ENCODE measurements around the gene EID2. TPM values are rescaled to one million over a fixed set of nuclear protein-coding genes. Genes with fewer than 3 reads are reported as not detected.

Gene EID2
- total RNA-seq, 1 experiment from 2014 or later = 14.6 TPM

DNA sequence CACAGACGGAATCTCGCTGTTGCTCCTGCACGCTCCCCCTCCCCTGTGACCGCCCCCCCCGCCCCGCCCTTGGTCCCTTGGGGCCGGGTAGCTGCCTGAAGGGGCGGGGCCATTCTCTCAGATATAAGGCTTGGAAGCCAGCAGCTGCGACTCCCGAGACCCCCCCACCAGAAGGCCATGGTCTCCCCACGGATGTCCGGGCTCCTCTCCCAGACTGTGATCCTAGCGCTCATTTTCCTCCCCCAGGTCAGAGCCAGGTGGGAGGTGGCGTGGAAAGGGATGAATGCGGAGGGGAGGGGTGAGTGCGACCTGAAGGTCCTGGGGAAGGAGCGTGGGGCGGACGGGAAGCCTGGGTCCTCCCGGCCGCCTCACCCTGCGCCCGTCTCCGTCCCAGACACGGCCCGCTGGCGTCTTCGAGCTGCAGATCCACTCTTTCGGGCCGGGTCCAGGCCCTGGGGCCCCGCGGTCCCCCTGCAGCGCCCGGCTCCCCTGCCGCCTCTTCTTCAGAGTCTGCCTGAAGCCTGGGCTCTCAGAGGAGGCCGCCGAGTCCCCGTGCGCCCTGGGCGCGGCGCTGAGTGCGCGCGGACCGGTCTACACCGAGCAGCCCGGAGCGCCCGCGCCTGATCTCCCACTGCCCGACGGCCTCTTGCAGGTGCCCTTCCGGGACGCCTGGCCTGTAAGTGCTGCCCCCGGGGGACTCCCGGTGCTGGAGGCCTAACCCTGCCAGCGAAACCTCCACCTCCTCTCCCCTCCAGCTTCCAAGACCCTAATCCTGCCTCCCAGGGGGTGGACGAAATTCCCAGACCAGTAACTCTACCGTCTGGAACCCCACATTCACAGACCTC, 40.9 kb downstream of the EID2 start, which contains the start of gene DLL3:
TSS of gene DLL3 (plus strand) at position 150 of the 845 bp plus-strand sequence. CDS start at position 178, 28 bp downstream.
- DNase-seq = no peak
- Histone ChIP-seq H3K79me2 (ENCODE audit: low read depth) (no peaks in the 10 kb centered on the region), H3K4me1 (replicated peaks; ENCODE audit: insufficient read depth) (no peaks in the 10 kb centered on the region), H3K36me3 (ENCODE audit: low read depth) (no peaks in the 10 kb centered on the region), H3K27me3 (ENCODE audit: insufficient read depth, low read depth) (peaks cover 46% of the 10 kb centered on the region), H4K20me1 (ENCODE audit: insufficient read depth) (no peaks in the 10 kb centered on the region), H3K9me2 (ENCODE audit: insufficient read depth) (no peaks in the 10 kb centered on the region), H2AFZ (no peak within 1 kb of the TSS), H3K9me3 (ENCODE audit: insufficient read depth, low read depth) (no peaks in the 10 kb centered on the region), H3K4me3 (no peak within 1 kb of the TSS), H3K4me2 (peak within 1 kb of the TSS; percentile 40), H3F3A (ENCODE audit: insufficient read depth, low read depth) (peaks cover 9% of the 10 kb centered on the region; the same call in 1 of the 2 replicates), H3K27ac (no peak within 1 kb of the TSS)
- CTCF ChIA-PET = no interaction called here
- TF ChIP-seq CTCF (conservative IDR thresholded peaks at IDR 0.05) = no peak
- TF ChIP-seq EZH2 (IDR thresholded peaks at IDR 0.05; ENCODE audit: low read depth) = no peak
- POLR2A ChIA-PET (ENCODE audit: unreplicated experiment) = interaction anchor here (0.6 kb wide), 1 partner anchor 34 kb away, joined by 11 read pairs; the partner anchor contains the start of gene EID2B
- BruUV-seq (replicated peaks) = no TSS peak
- intact Hi-C loops (cut with micrococcal nuclease; ENCODE audit: unreplicated experiment) = loop anchor here (2.0 kb wide), 1 partner anchor 32 kb away; no protein-coding TSS in a partner anchor

- Histone ChIP-seq H3K4me1 (replicated peaks; ENCODE audit: insufficient read depth) (peaks cover 1% of the 10 kb centered on the region; the same call in 1 of the 2 replicates), H2AFZ (no peak overlapping the region), H3K9me3 (ENCODE audit: insufficient read depth, low read depth) (no peaks in the 10 kb centered on the region), H3F3A (ENCODE audit: insufficient read depth, low read depth) (peaks cover 9% of the 10 kb centered on the region; the same call in 1 of the 2 replicates), H3K9me2 (ENCODE audit: insufficient read depth) (no peaks in the 10 kb centered on the region), H3K36me3 (ENCODE audit: low read depth) (no peaks in the 10 kb centered on the region), H3K27me3 (ENCODE audit: insufficient read depth, low read depth) (peaks cover 37% of the 10 kb centered on the region), H3K27ac (no peak overlapping the region), H3K4me2 (peak overlapping the region; percentile 40), H3K4me3 (no peak overlapping the region), H4K20me1 (ENCODE audit: insufficient read depth) (no peaks in the 10 kb centered on the region), H3K79me2 (ENCODE audit: low read depth) (no peaks in the 10 kb centered on the region)
- TF ChIP-seq CTCF (conservative IDR thresholded peaks at IDR 0.05) (no peak), EZH2 (IDR thresholded peaks at IDR 0.05; ENCODE audit: low read depth) (no peak)
- BruUV-seq (replicated peaks) = no TSS peak
- ChIA-PET CTCF (interaction anchor here (0.6 kb wide), 1 partner anchor 20 kb away, joined by 4 read pairs; no protein-coding TSS in a partner anchor), POLR2A (ENCODE audit: unreplicated experiment) (interaction anchor here (0.7 kb wide), 1 partner anchor 336 kb away, joined by 4 read pairs; no protein-coding TSS in a partner anchor)
- peak in 1 of 2 experiments; percentile 44 for DNase-seq
- intact Hi-C loops (cut with micrococcal nuclease; ENCODE audit: unreplicated experiment) = loop anchor here (2.0 kb wide), 1 partner anchor 33 kb away; no protein-coding TSS in a partner anchor
These were observed 41.8 kb downstream of the EID2 start for GRCh38 chr19:39497996-39498797.

DNA sequence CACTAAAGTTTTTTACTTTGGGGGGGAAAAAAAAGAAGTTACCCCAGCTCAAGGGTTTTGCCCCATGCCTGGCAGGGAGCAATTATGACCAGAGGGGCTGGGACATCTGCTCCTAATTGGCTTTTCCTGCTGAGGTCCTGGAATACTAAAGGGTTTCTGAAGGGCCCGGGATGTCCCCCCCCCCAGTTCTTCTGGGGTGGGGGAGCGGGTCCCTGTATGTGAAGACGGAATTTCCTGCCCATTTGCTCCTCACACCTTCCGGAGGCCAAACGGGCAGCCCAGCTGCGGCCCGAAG, 42.3 kb downstream of the EID2 start:
- Histone ChIP-seq H3K79me2 (ENCODE audit: low read depth) (no peaks in the 10 kb centered on the region), H4K20me1 (ENCODE audit: insufficient read depth) (no peaks in the 10 kb centered on the region), H3K9me2 (ENCODE audit: insufficient read depth) (no peaks in the 10 kb centered on the region), H3K27ac (no peak overlapping the region), H3K4me3 (no peak overlapping the region), H3F3A (ENCODE audit: insufficient read depth, low read depth) (peaks cover 9% of the 10 kb centered on the region; the same call in 1 of the 2 replicates), H3K4me1 (replicated peaks; ENCODE audit: insufficient read depth) (peaks cover 5% of the 10 kb centered on the region; the same call in 1 of the 2 replicates), H3K4me2 (peak overlapping the region; percentile 40; the same call in 1 of the 2 replicates), H3K9me3 (ENCODE audit: insufficient read depth, low read depth) (no peaks in the 10 kb centered on the region), H2AFZ (no peak overlapping the region), H3K36me3 (ENCODE audit: low read depth) (no peaks in the 10 kb centered on the region), H3K27me3 (ENCODE audit: insufficient read depth, low read depth) (peaks cover 37% of the 10 kb centered on the region)
- POLR2A ChIA-PET (ENCODE audit: unreplicated experiment) = interaction anchor here (0.7 kb wide), 1 partner anchor 337 kb away, joined by 4 read pairs; no protein-coding TSS in a partner anchor
- DNase-seq = no peak
- intact Hi-C loops (cut with micrococcal nuclease; ENCODE audit: unreplicated experiment) = no loop called here
- TF ChIP-seq CTCF (conservative IDR thresholded peaks at IDR 0.05) = no peak
- TF ChIP-seq EZH2 (IDR thresholded peaks at IDR 0.05; ENCODE audit: low read depth) = no peak
- CTCF ChIA-PET = no interaction called here
- BruUV-seq (replicated peaks) = no TSS peak
